ENCODE data around the gene CCDC121.

CCDC121 gene

DNA sequence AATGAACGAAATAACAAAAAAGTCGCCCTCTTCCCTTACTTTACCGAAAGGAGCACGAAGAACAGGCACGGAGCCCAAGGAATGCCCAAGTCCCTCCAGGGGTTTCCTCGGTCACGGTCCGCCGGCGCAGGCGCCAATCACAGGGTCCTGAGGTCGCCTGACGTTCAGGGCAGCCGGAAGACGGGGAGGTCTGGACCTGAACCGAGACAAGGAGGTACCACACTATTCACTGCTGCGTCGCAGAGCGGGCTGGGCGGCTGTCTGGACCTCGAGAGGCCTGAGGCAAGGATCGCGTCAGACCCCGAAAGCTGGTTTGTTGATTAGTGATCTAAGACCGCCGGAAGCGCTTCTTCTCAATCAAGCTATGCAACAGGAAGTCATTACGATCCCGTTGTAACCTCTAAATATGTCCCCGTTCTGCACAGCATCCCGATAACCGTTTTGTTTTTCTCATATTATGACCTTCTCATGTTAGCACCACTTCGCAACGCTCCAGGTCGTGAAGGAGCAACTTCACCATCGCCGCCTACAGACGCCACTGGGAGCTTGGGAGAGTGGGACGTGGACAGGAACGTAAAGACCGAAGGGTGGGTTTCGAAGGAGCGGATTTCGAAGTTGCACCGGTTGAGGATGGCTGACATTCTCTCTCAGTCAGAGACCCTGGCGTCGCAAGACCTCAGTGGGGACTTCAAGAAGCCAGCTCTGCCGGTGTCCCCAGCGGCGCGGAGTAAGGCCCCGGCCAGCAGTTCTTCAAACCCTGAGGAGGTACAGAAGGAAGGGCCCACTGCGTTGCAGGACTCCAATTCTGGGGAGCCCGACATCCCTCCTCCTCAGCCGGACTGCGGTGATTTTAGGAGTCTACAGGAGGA lies 34.7 kb upstream of the CCDC121 start, which contains the start of the genes SLC4A1AP and SUPT7L:
Gene SLC4A1AP (plus strand): TSS at position 605 of the 869 bp plus-strand sequence. CDS start 26 bp downstream, at position 631.
Gene SUPT7L (minus strand): TSS at position 330 of the 869 bp plus-strand sequence. CDS start 1,422 bp downstream, outside the sequence.
- peak within 1 kb of the TSS; percentile 74 for H3K4me3 ChIP-seq (ENCODE audit: low read depth, low read length, poor library complexity, severe bottlenecking)
- H3K9me2 ChIP-seq (ENCODE audit: low read depth, low read length), result no peaks in the 10 kb centered on the region
- no peaks in the 10 kb centered on the region for H3K27me3 ChIP-seq (ENCODE audit: insufficient read depth, low read length)
- no peaks in the 10 kb centered on the region for H3F3A ChIP-seq (ENCODE audit: insufficient read depth, low read length)
- peak within 1 kb of the TSS; percentile 11 for H2AFZ ChIP-seq (ENCODE audit: low read length)
- H3K36me3 ChIP-seq (ENCODE audit: insufficient read depth, low read length), result peaks cover 39% of the 10 kb centered on the region; the same call in 1 of the 2 replicates
- peak within 1 kb of the TSS; percentile 94 for H3K4me2 ChIP-seq (ENCODE audit: low read length)
- TF ChIP-seq CTCF (IDR thresholded peaks at IDR 0.05; ENCODE audit: low read length) (no peak), EZH2 (IDR thresholded peaks at IDR 0.05; ENCODE audit: borderline replicate concordance, low read length) (no peak)
- peak within 1 kb of the TSS; percentile 76 for H3K9ac ChIP-seq (ENCODE audit: low read length)
- H3K4me1 ChIP-seq (ENCODE audit: insufficient read depth, low read length, severe bottlenecking), result peaks cover 30% of the 10 kb centered on the region
- H3K79me2 ChIP-seq (ENCODE audit: insufficient read depth, low read length), result peaks cover 25% of the 10 kb centered on the region
- no peaks in the 10 kb centered on the region for H3K9me3 ChIP-seq (ENCODE audit: low read length)
- H3K27ac ChIP-seq (ENCODE audit: low read depth, low read length, poor library complexity, severe bottlenecking), result peak within 1 kb of the TSS; percentile 74
- H4K20me1 ChIP-seq (ENCODE audit: insufficient read depth, low read length), result no peaks in the 10 kb centered on the region

DNA sequence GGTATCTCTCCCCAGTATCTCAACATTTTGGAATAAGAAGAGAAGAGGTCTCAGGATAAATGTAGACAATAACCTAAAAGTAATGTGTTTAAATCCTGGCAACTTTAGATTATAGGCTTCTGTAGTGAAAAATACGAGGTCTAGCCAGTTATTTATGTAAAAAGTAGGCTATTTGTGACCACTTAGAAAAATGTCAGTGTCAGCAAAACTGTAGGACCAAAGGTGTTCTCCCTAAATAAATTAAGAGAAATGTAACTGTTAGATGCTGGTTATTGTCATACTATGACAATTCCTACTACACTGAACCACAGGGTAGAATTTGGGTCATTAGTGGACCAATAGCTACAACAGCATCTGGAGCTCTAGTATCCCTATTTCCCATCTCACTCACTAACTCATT lies 32.6 kb upstream of the CCDC121 start:
- peaks cover 46% of the 10 kb centered on the region for H3K36me3 ChIP-seq (ENCODE audit: insufficient read depth, low read length)
- H2AFZ ChIP-seq (ENCODE audit: low read length), result no peak overlapping the region
- H3K9me2 ChIP-seq (ENCODE audit: low read depth, low read length), result no peaks in the 10 kb centered on the region
- H3K9ac ChIP-seq (ENCODE audit: low read length), result no peak overlapping the region
- H3K9me3 ChIP-seq (ENCODE audit: low read length), result no peaks in the 10 kb centered on the region
- H3F3A ChIP-seq (ENCODE audit: insufficient read depth, low read length), result no peaks in the 10 kb centered on the region
- no peak overlapping the region for H3K4me3 ChIP-seq (ENCODE audit: low read depth, low read length, poor library complexity, severe bottlenecking)
- no peaks in the 10 kb centered on the region for H4K20me1 ChIP-seq (ENCODE audit: insufficient read depth, low read length)
- H3K4me1 ChIP-seq (ENCODE audit: insufficient read depth, low read length, severe bottlenecking), result peaks cover 30% of the 10 kb centered on the region
- no peak for TF ChIP-seq CTCF (IDR thresholded peaks at IDR 0.05; ENCODE audit: low read length)
- no peak for TF ChIP-seq EZH2 (IDR thresholded peaks at IDR 0.05; ENCODE audit: borderline replicate concordance, low read length)
- no peak overlapping the region for H3K4me2 ChIP-seq (ENCODE audit: low read length)
- no peak overlapping the region for H3K27ac ChIP-seq (ENCODE audit: low read depth, low read length, poor library complexity, severe bottlenecking)
- peaks cover 25% of the 10 kb centered on the region for H3K79me2 ChIP-seq (ENCODE audit: insufficient read depth, low read length)
- H3K27me3 ChIP-seq (ENCODE audit: insufficient read depth, low read length), result no peaks in the 10 kb centered on the region

DNA sequence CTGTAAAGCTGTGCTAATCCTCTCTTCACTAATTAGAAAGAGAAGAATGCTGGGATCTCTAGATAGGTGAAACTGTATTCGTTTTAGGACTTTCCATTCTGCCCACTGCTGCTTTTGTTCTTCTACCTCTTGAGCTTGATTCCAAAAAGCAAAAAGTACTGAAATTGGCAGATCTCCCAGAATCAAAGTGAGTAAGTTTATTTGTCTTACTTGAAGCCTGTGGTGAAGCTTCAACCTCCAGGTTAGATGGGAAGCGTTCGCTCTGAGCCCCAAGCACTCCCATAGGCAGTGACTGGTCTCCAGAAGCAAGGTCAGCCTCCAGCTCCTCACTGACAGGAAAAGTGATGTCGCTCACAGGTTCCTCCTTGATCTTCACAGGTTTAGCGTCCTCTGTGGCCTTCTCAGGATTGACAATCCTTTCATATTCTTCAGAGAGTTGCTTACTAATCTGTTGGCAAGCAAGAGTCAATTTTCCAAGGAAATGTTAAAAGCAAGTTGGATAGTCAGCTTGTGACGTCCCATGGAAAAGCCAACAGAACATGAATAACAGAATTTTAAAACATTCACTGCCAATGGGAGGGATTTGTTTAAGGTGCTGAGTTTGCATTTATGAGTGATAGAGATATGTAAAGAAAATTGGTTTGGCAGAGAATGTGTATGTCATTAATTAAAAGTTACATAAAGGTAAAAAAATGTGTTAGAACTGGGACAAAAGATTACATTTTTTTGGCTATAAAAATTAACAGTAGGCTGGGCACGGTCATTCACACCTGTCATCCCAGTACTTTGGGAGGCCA lies 26.5 kb upstream of the CCDC121 start:
- no peak overlapping the region for H3K27ac ChIP-seq (ENCODE audit: low read depth, low read length, poor library complexity, severe bottlenecking)
- no peak overlapping the region for H2AFZ ChIP-seq (ENCODE audit: low read length)
- no peak overlapping the region for H3K4me3 ChIP-seq (ENCODE audit: low read depth, low read length, poor library complexity, severe bottlenecking)
- peaks cover 83% of the 10 kb centered on the region for H3K36me3 ChIP-seq (ENCODE audit: insufficient read depth, low read length)
- no peaks in the 10 kb centered on the region for H3F3A ChIP-seq (ENCODE audit: insufficient read depth, low read length)
- no peak overlapping the region for H3K9ac ChIP-seq (ENCODE audit: low read length)
- TF ChIP-seq CTCF (IDR thresholded peaks at IDR 0.05; ENCODE audit: low read length), result no peak
- no peaks in the 10 kb centered on the region for H3K9me2 ChIP-seq (ENCODE audit: low read depth, low read length)
- H3K79me2 ChIP-seq (ENCODE audit: insufficient read depth, low read length), result no peaks in the 10 kb centered on the region
- H3K4me1 ChIP-seq (ENCODE audit: insufficient read depth, low read length, severe bottlenecking), result no peaks in the 10 kb centered on the region
- H3K4me2 ChIP-seq (ENCODE audit: low read length), result no peak overlapping the region
- H3K9me3 ChIP-seq (ENCODE audit: low read length), result no peaks in the 10 kb centered on the region
- H4K20me1 ChIP-seq (ENCODE audit: insufficient read depth, low read length), result no peaks in the 10 kb centered on the region
- no peaks in the 10 kb centered on the region for H3K27me3 ChIP-seq (ENCODE audit: insufficient read depth, low read length)

Measured in OCI-LY1 (cell line).